Astrocyte of the spinal cord (primary cell): ENCODE results near the gene LRFN3.

Source experiments
- DNase-seq: peaks from one replicate; pipeline ENCODE4 v3.0.0; 2011; ENCODE audit warnings: low read depth, low spot score
- H3K4me3 ChIP-seq: 2 replicates; pipeline ENCODE4 v1.5.1; 2011; ENCODE audit warnings: low read depth, mild to moderate bottlenecking, low read length, moderate library complexity
- in situ Hi-C: cut with HindIII; loops from 2 replicates; pipeline ENCODE4 v1.10.0; 2017; ENCODE audit warnings: low sequenced_read_pairs
- TF ChIP-seq, protein P1 (sequence below): IDR thresholded peaks from 2 replicates; pipeline ENCODE4 v1.5.1; 2012; ENCODE audit warnings: low read depth, mild to moderate bottlenecking, low read length, inconsistent platforms

LRFN3 gene

DNA sequence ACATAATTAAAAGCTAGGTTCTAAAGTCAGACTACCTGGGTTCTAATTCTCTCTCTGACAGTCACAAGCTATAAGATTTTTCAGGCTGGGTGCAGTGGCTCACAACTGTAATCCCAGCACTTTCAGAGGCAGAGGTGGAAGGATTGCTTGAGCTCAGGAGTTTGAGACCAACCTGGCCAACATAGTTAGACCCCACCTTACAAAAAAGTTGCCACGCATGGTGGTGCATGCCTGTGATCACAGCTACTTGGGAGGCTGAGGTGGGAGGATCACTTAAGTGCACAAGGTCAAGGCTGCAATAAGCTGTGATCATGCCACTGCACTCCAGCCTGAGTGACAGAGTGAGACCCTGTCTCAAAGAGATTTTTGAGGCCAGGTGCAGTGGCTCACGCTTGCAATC lies 41.8 kb upstream of the LRFN3 start:
- H3K4me3 ChIP-seq = no peak overlapping the region
- TF ChIP-seq, protein P1, sequence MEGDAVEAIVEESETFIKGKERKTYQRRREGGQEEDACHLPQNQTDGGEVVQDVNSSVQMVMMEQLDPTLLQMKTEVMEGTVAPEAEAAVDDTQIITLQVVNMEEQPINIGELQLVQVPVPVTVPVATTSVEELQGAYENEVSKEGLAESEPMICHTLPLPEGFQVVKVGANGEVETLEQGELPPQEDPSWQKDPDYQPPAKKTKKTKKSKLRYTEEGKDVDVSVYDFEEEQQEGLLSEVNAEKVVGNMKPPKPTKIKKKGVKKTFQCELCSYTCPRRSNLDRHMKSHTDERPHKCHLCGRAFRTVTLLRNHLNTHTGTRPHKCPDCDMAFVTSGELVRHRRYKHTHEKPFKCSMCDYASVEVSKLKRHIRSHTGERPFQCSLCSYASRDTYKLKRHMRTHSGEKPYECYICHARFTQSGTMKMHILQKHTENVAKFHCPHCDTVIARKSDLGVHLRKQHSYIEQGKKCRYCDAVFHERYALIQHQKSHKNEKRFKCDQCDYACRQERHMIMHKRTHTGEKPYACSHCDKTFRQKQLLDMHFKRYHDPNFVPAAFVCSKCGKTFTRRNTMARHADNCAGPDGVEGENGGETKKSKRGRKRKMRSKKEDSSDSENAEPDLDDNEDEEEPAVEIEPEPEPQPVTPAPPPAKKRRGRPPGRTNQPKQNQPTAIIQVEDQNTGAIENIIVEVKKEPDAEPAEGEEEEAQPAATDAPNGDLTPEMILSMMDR = no peak
- in situ Hi-C loops = no loop called here
- no peak for DNase-seq

DNA sequence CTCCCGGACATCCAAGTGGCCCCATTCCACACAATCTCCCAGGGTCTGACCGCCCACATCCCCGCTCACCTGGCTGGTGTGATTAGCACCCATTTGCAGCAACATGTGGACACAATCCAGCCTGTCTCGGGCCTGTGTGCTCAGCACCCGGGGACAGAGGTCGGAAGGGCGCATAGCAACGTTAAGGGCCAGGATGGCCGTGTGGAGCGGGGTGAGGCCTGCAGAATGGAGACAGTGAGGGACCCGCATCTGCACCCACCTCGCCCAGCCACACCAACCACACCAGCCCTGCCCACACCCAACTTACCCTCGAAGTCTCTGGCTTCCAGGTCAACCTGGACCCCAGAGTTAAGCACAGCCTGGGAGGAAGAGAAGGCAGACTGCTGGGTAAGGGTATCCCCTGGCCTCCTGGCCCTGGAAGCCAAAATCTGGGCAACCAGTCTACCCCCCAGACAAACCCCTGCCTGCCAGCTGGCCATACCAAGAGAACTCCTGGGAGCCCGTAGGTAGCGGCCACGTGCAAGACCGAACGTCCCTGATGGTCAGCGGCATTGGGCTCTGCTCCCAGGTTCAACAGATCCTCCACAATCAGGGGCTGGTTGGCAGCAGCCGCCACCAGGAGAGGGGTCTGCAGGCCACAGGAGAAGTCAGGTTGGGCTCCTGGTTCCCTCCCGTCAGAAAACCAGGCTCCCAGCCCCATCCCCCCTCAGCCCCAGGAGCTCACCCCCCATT lies 40.1 kb upstream of the LRFN3 start:
- H3K4me3 ChIP-seq = no peak overlapping the region
- in situ Hi-C loops = no loop called here
- TF ChIP-seq, protein P1 = no peak
- DNase-seq = no peak

DNA sequence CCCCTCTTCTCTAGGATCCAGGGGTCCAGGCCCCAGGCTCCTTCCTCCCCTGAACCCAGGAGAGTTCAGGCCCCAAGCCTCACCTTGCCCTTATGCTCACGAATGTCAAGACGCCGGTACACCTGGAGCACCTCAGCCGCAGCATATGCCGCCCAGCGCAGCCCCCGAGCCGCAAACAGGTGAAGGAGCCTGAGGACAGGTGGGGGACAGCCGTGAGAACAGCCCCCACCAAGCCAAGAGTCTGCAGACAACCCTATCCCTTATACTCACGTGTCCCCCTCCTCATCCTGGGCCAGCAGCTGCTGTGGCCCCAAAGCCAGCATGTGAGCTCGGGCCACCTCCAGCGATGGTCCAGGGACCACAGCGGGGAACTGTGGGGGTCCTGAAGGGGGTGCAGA lies 39.5 kb upstream of the LRFN3 start:
- H3K4me3 ChIP-seq = no peak overlapping the region
- in situ Hi-C loops = no loop called here
- TF ChIP-seq, protein P1 = no peak
- DNase-seq = no peak

DNA sequence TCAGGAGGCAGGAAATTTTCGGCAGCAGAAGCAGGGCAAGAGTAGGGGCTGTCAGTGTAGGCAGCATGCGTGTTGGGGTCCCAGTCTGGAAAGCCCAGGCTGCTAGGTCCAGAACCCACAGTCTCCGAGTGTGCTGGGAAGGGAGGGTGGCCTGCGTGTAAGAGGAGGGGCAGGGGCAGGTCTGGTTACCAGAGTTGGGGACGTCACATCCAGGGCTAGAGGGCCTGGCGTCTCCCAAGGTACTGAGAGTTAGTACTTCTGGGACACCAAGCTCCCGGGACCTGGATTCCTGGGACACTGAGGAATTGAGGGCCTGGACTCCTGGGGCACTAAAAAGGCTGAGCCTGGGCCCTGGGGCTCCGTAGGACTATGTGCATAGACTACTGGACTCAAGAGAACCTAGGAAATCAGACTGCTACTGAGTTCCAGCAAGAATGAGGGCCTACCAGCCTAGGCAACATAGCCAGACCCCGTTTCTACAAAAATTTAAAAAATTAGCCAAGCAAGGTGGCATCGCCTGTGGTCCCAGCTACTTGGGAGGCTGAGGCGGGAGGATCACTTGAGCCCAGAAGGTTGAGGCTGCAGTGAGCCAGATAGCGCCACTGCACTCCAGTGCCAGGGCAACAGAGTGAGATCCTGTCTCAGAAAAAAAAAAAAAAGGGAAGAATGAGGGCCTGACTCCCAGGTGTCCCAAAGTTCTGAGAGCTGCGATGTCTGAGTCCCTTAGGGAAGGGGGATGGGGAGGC lies 38.3 kb upstream of the LRFN3 start:
- TF ChIP-seq, protein P1 = no peak
- no peak for DNase-seq
- in situ Hi-C loops = no loop called here
- peak overlapping the region; percentile 72 for H3K4me3 ChIP-seq

DNA sequence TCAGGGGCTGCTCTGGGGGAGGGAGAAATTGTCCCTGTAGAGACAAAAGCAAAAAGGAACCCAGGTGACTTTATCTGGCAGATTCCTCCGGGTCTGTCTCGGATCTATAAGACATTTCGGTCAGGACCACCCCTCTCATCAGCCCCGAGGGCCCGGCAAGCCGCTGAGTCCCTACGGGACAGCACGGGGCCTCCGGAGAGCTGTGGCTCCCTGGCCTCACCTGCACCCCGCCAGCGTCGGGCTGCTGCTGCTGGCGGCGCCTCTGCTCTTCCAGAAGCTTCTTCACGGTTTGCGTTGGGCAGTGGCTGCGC lies 37.7 kb upstream of the LRFN3 start:
- no peak for DNase-seq
- in situ Hi-C loops = no loop called here
- H3K4me3 ChIP-seq = peak overlapping the region; percentile 72
- TF ChIP-seq, protein P1 = no peak

DNA sequence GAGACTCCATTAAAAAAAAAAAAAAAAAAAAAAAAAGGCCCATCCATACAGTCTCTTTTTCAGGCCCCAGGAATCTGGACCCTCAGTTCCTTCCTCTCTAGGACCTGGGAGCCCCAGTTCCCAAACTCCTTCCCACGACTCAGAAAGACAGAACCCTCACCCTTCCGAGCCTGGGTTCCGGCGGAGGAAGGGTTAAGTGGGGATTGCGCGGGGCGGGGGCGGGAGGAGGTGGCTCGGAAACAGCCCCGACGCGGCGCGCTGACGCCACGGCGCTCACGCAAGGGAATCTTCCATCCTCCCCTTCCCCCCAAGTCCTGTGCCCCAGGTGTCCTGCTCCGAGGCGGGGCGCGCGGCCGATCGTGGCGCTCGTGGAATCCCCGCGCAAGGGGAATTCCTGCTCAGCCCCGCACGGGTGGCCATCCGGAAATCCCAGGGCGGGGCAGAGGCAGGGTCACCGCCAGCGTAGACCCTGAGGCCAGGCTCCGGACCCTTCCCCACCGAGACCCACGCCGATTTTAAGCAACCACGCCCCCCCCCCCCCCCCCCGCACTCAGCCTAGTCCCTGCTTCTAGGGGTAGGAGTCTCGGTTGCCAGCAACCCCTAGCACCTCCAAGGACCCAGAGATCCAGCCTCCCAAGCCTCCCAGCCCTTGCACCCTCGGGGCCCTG lies 36.5 kb upstream of the LRFN3 start:
- TF ChIP-seq, protein P1 = no peak
- DNase-seq = peak; percentile 77
- in situ Hi-C loops = no loop called here
- peak overlapping the region; percentile 72 for H3K4me3 ChIP-seq
